CD4-positive, alpha-beta T cell treated with Interferon alpha-2 for 1 hour (primary cell): ENCODE results near the gene MOCS3.

ENCODE experiments used
- DNase-seq, 2 donors: peaks; one replicate each; pipeline ENCODE4 v3.0.0-alpha.2; 2020 to 2022

MOCS3 gene, protein sequence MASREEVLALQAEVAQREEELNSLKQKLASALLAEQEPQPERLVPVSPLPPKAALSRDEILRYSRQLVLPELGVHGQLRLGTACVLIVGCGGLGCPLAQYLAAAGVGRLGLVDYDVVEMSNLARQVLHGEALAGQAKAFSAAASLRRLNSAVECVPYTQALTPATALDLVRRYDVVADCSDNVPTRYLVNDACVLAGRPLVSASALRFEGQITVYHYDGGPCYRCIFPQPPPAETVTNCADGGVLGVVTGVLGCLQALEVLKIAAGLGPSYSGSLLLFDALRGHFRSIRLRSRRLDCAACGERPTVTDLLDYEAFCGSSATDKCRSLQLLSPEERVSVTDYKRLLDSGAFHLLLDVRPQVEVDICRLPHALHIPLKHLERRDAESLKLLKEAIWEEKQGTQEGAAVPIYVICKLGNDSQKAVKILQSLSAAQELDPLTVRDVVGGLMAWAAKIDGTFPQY

DNA sequence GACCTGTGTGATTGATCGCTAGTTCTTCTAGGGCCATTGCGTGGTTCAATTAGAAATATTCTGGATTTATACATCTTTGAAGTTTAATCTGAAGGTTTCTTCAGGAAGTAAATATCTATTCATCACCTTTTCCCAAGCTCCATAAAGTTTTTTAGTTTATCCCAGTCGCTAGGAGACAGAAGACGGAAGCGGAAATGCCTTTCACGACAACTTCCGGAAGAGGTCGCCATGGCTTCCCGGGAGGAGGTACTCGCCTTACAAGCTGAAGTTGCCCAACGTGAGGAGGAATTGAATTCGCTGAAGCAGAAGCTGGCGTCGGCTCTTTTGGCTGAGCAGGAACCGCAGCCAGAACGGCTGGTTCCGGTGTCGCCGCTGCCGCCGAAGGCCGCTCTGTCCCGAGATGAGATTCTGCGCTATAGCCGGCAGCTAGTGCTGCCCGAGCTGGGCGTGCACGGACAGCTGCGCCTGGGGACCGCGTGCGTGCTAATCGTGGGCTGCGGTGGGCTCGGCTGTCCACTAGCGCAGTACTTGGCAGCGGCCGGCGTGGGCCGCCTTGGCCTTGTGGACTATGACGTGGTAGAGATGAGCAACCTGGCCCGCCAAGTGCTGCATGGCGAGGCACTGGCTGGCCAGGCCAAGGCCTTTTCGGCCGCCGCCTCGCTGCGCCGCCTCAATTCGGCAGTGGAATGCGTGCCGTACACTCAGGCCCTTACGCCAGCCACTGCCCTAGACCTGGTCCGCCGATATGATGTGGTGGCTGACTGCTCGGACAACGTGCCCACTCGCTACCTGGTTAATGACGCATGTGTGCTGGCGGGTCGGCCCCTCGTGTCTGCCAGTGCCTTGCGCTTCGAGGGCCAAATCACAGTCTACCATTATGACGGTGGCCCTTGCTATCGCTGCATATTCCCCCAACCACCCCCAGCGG lies at the start of gene MOCS3:
Gene MOCS3 (plus strand): TSS at position 204 of the 928 bp plus-strand sequence. CDS start 25 bp downstream, at position 229.
- DNase-seq = peak; percentile 88 to 91

DNA sequence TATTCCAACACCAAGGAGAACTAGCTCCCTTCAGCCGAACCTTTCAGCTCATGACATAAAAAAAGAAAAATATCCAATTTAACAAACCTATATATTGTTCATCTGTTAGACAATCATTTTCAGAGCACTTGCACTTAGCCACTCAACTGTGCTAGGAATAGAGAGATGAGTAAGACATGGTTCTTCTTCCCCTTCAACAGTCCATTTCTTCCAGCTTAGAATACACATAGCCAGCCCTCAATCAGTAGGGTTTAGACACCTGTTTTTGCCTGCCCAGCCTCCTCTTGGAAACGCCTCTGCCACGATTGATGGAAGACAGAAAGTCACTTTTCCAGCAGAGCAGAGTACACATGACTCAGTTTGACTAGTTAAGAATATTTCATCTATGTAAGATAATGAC lies 49.2 kb upstream of the MOCS3 start:
- no peak for DNase-seq

DNA sequence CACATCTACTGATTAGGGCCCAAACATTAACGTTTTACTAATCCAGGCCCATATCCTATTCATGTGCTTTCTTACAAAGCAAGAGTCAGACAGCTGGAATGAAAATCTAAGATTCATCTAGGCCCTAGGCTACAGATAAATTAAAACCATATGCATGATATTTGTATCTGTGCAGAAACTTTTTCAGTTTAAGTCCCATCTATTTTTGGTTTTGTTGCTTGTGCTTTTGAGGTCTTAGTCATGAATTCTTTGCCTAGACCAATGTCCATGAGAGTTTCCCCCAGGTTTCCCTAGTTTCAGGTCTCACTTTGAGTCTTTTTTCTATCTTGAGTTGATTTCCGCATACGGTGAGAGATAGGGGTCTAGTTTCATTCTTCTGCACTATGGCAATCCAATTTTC lies 47.6 kb upstream of the MOCS3 start:
- DNase-seq = no peak

DNA sequence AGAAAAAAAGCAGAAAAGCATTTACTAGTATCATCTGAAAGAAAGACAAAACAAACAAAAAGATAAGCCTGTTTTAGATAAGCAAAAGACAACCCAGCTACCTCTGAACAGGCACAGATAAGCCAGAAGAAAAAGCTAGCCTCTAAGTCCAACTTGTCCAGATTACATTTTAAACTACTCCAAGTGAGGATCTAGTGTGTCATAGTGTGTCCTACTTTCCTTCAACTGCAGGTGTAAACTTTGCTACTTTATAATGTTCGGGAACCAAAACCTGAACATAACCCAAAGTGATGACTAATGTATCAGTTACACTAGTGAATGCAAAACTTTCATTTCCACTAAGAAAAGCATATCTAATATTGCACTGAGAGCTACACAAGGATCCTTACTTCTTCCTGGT lies 46.9 kb upstream of the MOCS3 start:
- no peak for DNase-seq

DNA sequence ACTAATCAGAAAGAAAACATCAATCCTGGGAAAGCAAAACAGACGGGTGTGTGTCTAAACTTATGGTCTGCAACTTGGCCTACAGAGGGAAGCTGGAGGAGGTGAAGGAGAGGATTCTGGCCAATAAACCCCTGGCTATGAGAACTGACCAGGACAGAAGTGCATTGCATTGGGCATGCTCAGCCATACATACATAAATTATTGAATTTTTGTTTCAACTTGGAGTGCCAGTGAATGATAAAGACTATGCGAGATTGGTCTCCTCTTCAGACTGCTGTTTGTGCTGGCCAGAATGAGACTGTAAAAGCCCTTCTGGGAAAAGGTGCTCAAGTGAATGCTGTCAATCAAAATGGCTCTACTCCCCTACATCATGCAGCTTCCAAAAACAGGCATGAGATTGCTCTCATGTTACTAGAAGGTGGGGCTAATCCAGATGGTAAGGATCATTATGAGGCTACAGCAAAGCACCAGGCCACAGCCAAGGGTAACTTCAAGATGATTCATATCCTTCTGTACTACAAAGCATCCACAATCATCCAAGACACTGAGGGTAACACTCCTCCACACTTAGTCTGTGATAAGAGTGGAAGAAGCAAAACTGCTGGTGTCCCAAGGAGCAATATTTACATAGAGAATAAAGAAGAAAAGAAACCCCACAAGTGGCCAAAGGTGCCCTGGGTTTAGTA lies 44.8 kb upstream of the MOCS3 start:
- DNase-seq = no peak

DNA sequence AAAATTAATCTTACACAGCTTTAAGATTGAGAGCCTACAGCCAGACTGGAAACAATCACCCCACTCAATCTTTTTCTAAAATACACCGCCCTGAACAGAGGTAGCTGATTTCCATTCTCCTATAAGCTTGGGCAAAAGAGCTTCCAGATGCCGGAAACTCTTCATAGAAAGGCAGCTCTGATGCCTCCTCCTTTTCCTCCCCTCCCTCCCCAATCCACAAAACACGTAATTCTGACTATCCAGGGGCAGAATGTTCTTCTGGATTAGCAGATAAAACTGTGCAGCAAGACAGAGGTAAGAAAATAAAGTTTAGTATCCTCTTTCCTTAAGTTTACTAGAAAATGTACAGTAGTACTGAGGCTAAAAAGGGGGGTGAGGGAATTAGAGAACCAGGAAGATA lies 43.2 kb upstream of the MOCS3 start:
- no peak for DNase-seq

DNA sequence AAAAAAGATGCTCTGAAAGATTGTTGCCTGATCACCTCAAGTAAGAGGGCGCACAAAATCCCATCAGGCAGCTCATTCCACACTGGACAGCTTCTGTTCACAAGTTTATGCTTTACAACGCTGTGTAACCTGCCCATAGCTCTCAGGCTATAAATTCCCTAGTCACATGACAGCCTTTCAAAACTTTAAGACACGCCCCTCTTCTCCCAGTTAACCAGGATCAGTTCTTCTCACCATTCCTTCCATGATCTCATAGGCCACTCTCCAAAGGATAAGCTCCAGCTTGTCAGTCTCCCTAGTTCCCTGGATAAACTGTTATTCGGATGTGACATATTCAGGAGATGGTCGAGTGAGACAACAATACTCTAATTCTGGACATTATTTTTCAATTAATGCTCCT lies 42.4 kb upstream of the MOCS3 start:
- DNase-seq = no peak

DNA sequence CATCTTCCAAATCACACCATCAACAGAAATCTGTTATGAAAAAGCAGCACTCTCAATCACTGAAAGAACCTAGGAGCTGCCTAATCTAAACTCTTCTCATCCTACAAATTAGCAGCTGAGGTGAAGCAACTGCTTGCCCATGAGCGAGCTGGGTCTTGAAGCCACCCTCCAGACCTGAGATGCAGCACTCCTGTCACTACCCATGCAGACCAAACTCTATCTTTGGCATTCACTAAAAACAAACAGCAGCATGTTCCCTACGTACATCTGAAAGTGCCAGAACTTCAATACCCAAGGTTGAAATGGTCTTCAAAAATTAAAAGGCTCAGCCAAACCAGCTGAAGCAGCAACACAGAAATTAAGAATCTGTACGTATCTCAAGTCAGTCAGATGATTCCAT lies 41.7 kb upstream of the MOCS3 start:
- no peak for DNase-seq

DNA sequence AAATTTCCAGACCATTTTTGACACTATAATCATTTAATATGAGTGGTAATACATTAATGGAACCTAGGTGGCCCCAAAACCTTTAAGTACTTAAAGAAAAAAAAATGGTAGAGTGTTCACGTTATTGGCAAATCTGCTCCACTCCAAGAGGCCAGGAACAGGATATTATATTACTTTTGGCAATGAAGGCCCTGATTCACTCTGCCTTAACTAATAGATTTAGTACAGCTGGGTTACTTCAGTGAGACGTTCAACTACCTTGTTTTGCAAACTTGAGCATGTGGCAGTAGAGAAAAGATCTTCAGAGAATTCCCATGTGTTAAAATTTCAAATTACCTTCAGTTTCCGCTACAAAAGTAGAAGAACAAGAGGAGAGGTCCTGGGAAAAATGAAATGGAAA lies 40.2 kb upstream of the MOCS3 start:
- DNase-seq = no peak

DNA sequence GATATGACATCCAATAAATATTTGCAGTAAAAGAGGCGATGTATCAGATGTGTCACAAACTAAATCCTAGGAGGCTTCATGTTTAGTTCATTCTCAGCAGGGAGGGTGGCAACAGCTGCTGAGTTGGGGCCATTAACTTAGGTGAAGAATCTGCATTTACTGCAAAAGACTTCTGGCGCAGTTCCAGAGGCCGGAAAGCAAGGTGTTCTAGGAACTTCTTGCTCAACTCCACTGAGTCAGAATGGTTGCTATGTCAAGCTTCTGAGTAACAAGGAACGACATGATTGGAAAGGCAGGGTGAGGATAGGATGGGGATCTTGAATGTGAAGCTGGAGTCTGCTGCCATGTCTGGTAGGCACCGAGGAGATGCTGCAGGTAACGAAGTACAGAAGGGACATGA lies 39.1 kb upstream of the MOCS3 start:
- DNase-seq = no peak

DNA sequence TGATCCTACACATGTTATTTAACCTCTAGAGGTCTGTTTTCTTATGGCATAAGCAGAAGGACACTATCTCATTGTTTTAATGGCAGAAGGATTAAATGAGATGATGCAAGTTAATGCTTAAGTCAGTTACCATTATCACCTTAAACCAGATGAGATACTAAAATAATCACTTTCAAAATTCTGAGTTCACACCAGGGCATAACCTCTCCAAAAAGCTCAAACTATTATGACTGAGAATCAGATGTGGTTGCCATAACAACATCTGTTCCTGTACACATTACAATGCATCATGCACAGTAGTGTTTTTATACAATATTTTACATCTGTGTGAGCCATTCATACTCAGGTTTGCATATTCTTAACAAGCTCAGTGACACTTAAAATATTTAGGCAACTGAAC lies 37.6 kb upstream of the MOCS3 start:
- DNase-seq = peak in 1 of 2 donors; percentile 24

DNA sequence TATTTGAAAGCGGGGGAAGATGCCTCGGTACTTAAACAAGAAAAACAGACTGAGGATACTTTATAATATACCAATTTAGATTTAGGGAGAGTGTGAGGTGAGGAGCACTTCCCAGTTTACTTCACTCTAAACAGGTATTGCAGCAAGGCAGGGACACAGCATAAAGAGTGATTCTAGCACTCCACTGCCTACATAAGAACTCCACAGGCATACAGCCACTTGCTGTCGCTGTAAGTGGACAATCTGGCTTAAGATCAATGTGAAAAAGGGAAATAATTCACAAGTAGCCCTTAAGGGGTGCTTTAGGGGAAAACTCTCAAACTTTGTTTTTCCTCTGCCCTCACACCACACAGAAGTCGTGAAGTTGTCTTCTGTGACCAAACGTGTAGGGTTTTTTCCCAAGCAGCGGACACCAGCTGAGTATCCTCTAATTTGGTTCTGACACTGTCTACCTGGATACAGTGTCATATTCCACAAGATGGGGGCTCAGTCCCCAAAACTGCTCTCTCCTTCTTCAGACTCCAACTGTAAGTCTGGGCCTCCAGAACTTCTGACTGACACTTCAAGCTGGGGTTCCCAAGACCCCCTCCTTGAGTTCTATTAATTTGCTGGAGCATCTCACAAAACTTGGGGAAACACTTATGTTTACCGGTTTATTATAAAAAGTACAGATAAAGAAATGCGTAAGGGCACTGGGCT lies 36.7 kb upstream of the MOCS3 start:
- no peak for DNase-seq

DNA sequence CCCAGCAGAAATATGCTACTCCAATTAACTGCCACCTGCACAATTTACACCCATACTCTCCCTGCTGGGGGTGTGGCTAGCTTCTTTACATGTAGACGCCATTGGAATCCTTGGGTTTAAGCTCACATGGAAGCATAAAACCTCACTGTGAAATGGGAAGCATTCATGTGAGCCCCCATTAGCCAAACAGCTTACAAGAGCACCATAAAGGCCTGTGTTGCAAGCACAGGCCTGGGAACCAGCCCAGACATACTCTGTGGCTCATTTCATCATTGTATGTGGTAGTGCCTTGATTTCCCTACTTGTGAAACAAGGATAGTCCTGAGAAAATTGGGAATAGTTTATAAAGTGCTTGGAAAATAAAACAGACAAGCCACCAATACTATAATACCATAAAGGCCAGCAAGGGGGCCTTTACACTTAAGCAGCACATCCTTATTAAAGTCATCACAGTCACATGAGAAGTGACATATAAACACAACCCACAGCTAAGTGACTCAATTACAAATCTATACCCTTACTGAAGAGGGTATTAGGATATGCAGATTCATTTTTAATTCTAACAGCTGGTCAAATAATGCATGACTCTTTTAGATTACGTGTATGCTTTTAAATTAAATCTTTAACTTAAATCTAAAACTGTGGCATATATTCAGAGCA lies 34.2 kb upstream of the MOCS3 start:
- no peak for DNase-seq

DNA sequence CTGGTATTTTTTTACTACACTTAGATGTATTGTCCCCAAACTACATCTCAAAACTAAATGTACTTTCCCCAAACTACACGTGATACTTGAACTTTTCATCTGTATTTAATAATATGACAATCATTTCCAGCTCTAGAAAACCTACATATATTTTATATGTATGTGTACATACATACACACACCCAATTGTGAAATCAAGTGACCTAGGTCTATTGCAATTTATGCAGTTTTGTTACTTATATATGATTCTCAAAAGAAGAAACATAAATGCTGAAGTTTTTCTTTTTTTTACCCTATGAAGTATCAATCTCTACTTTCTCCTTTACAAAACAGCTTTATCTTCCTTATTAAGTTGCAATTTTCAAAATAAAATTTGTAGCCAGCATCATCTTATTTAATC lies 32.1 kb upstream of the MOCS3 start:
- DNase-seq = no peak

DNA sequence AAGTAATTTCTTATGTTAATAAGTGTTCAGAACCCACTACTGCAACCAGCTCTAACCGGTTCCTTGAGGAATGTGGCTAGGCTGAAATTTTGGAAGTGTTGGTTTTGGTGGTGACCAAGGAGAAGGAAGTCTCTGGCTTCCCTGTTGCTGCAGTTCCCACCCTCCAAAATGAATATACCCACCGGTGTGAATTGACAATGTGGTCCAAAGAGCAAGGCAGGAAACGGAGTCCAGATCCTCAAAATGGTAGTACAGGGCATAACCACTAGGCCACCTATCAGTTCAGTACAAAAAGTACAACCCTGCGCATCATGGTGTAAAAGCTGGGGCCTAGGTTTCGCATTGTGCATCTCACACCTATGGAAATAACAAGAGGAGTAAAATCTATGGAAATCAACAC lies 30.1 kb upstream of the MOCS3 start:
- DNase-seq = peak in 1 of 2 donors; percentile 17

DNA sequence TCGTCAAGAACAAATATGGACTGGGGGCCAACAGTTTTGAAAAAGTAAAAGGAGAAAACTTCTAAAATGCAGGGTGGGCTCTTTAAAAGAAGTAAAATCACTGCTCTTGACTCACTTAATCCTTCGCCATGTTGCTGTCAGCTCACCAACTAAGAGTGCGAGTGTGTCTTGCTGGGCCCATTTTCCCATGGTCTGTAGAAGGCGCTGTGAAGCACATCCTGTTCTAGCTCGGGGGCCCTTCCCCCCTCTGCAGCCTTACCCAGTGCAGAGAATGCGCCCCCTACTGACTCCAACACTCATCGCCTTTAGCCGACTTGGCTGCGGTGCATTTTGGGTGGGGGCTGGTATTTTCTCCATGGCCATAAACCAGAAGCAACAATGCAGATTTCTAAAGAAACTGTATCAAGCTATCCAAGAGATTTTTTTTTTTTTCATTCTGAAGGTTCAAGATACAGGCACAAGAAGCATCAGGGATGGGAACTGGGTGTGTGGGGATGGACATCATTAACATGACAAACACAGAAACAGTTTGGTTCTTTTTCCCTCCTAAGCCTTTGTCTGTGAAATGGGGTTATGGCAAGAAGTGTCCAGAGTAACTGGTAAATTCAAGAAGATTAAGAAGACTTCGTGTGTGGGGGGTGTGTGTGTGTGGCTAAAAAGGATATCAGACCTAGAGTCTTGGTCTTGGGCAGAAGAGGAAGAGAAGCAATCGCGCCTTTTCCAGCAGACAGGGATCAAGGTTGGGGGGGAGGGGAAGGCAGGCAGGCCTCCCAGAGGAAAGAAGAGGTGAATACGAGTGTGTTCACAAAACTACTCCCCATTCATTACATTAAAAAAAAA lies 29.1 kb upstream of the MOCS3 start:
- peak; percentile 93 to 95 for DNase-seq

DNA sequence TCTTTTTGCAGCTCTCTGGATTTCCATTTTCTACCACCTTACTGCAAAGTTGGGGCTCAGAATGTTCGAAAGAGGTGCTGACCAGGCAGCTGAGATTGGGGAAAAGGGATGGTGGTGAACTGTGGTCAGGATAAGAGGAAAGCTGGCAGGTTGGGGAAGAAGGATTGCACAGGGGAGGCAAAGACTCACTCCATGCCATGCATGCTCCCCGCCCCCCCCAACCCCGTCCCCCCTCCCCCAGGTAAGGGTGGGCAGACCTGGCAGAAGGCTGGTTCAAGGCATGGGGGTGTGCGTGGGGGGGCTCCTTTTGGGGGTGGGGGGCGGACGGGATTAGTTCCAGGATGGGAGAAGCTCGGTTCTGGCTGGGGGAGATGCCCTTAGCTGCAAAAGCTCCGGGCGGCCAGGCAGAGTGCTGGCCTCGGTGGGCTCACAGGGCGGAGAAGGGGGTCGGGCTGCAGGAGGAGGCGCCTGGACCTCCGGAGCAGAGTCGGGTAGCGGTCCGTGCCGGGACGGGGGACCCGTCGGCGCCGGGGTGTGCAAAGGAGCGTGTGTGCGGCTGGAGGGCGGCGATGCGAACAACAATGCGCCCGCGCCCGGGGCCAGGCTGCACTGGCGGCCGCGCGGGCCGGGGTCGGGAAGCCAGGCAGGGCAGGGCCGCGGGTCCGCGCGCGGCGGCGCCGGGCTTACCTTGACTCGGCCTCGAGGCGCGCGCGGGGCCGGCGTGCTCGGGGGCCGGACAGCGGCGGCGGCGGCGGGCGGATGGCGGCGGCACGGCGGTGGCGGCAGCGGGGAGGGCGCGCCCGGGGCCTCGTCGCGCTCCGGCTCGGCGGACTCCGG lies 28.3 kb upstream of the MOCS3 start:
- DNase-seq = no peak

DNA sequence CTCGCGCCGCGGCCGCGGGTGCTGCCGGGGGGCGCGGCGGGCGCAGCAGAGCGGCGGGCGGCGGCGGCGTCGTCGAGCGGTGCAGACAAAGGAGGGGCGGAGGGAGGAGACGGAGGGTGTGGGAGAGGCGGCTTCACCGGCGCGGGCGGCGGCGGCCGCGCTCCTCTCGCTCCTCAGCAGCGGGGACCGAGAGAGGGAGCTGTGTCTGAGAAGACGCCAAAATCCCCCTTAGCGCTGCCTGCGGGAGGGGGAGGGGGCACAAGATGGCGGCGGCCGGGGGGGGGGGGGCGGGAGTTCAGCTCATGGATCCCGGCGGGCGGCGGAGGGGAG lies 27.7 kb upstream of the MOCS3 start:
- no peak for DNase-seq

DNA sequence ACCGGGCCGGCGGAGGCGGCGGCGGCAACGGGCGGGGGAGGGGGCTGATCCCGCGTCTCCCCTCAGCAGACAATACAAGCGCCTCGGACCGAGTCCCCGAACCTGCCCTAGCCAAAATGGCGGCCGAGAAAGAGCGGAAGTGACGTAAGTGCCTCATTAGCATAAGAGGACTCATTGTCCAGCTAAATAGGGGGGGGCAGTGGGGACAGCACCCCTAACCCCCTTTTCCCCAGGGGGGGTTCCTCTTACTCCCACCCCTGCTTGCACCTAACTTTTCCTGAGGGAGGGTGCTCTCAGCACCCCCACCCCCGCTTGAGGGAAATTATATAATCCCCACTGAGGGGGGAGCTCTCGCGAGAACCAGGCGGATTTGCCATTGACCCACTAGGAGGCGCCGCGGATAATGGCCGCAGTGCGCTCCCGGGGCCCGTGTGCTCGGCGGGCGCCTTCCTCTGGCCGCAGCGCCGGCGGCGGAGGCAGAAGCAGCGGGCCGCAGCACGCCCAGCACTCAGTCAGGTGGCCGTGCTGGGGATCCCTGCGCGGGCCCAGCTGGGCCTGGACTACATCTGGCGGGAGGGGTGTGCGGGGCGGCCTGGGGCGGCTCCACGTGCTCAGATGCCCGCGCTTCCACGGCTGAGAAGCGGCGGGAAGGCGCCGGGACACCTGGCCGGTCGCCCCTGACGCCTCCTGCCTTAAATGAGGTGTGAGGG lies 27.2 kb upstream of the MOCS3 start, which contains the start of gene ADNP:
Gene ADNP (minus strand): TSS at position 132 of the 710 bp plus-strand sequence. CDS start 27,441 bp downstream, outside the sequence.
- DNase-seq = peak; percentile 91 to 94
